Brain pericyte (primary cell): ENCODE measurements around the gene OVOL1.
"Not testable (repeated sequence)": the region's sequence is repeated elsewhere in the genome, so short reads cannot be mapped to it uniquely, and the experiment has no call there.

ENCODE experiments used
- DNase-seq: peaks from one replicate; pipeline ENCODE4 v3.0.0-alpha.2; 2012; ENCODE audit warnings: low read depth, low spot score

OVOL1 gene

GRCh38 chr11:65814986-65815565, 28.2 kb downstream of the OVOL1 start:
- no peak for DNase-seq

- DNase-seq: no peak
Measured at GRCh38 chr11:65816696-65817095, 29.8 kb downstream of the OVOL1 start.

- DNase-seq: no peak
Measured at GRCh38 chr11:65817312-65817834, 30.5 kb downstream of the OVOL1 start.

GRCh38 chr11:65817835-65818680, 31.2 kb downstream of the OVOL1 start:
- DNase-seq: peak; percentile 48

GRCh38 chr11:65821107-65821506, 34.2 kb downstream of the OVOL1 start:
- DNase-seq: no peak

GRCh38 chr11:65822776-65823528, 36.1 kb downstream of the OVOL1 start:
- DNase-seq: no peak

- no peak for DNase-seq
Measured at GRCh38 chr11:65826984-65827735, 40.3 kb downstream of the OVOL1 start.

- DNase-seq: no peak
Measured at GRCh38 chr11:65829459-65829858, 42.6 kb downstream of the OVOL1 start.

- DNase-seq: not testable (repeated sequence)
Measured at GRCh38 chr11:65832231-65832630, 45.4 kb downstream of the OVOL1 start.

GRCh38 chr11:65833297-65834030, 46.6 kb downstream of the OVOL1 start, which contains the start of gene SNX32:
SNX32 (plus strand) TSS chr11:65833963; CDS start chr11:65834066, 103 bp downstream.
- DNase-seq: peak; percentile 84

- no peak for DNase-seq
Measured at GRCh38 chr11:65834202-65834601, 47.3 kb downstream of the OVOL1 start.

- DNase-seq: no peak
Measured at GRCh38 chr11:65842144-65842543, 55.3 kb downstream of the OVOL1 start.

- DNase-seq: no peak
Measured at GRCh38 chr11:65843811-65844210, 56.9 kb downstream of the OVOL1 start.

GRCh38 chr11:65844231-65844872, 57.5 kb downstream of the OVOL1 start:
- no peak for DNase-seq
